Fibroblast of pulmonary artery (primary cell): Measurements from ENCODE around the gene EIF1AY.

Experiments
- DNase-seq: peaks from one replicate; pipeline ENCODE4 v3.0.0-alpha.2; 2010; ENCODE audit warnings: low read depth
- H3K4me3 ChIP-seq: replicated peaks from 2 replicates; pipeline ENCODE4 v1.5.1; 2011; ENCODE audit warnings: low read depth, mild to moderate bottlenecking, control low read depth, low read length, moderate library complexity
- CTCF ChIP-seq: IDR thresholded peaks from 2 replicates; pipeline ENCODE4 v1.5.1; 2011; ENCODE audit warnings: mild to moderate bottlenecking, control low read depth, low read length, inconsistent platforms; ENCODE audit errors: missing control alignments

EIF1AY gene

GRCh38 chrY:20575531-20576121 lies at the start of gene EIF1AY:
Gene EIF1AY (plus strand): TSS chrY:20575776. CDS start chrY:20575872, 96 bp downstream.
- TF ChIP-seq CTCF, result no peak
- peak; percentile 95 for DNase-seq
- H3K4me3 ChIP-seq, result peak within 1 kb of the TSS; percentile 87

- no peak overlapping the region for H3K4me3 ChIP-seq
- TF ChIP-seq CTCF, result no peak
- no peak for DNase-seq
Measured at GRCh38 chrY:20528435-20528834, 47.1 kb upstream of the EIF1AY start.

- TF ChIP-seq CTCF, result no peak
- DNase-seq, result no peak
- no peak overlapping the region for H3K4me3 ChIP-seq
Measured at GRCh38 chrY:20538186-20538585, 37.4 kb upstream of the EIF1AY start.

- no peak for DNase-seq
- TF ChIP-seq CTCF, result no peak
- H3K4me3 ChIP-seq, result no peak overlapping the region
Measured at GRCh38 chrY:20538933-20539332, 36.6 kb upstream of the EIF1AY start.

- no peak for TF ChIP-seq CTCF
- no peak overlapping the region for H3K4me3 ChIP-seq
- peak; percentile 14 for DNase-seq
Measured at GRCh38 chrY:20544451-20544960, 31.1 kb upstream of the EIF1AY start.

- peak; percentile 28 for DNase-seq
- TF ChIP-seq CTCF, result no peak
- no peak overlapping the region for H3K4me3 ChIP-seq
Measured at GRCh38 chrY:20546071-20546470, 29.5 kb upstream of the EIF1AY start.

GRCh38 chrY:20549289-20549688 lies 26.3 kb upstream of the EIF1AY start:
- no peak for DNase-seq
- no peak overlapping the region for H3K4me3 ChIP-seq
- TF ChIP-seq CTCF, result no peak
